GM12801 (cell line): Measurements from ENCODE around the gene AOX1.

ENCODE experiments used
- TF ChIP-seq, protein P1 (sequence below): IDR thresholded peaks from one replicate; pipeline ENCODE4 v1.5.1; 2011; ENCODE audit warnings: control low read depth; ENCODE audit not compliant: insufficient read length; ENCODE audit errors: extremely low read depth

AOX1 gene

GRCh38 chr2:200652158-200652557 lies 66.3 kb downstream of the AOX1 start:
- TF ChIP-seq, protein P1, sequence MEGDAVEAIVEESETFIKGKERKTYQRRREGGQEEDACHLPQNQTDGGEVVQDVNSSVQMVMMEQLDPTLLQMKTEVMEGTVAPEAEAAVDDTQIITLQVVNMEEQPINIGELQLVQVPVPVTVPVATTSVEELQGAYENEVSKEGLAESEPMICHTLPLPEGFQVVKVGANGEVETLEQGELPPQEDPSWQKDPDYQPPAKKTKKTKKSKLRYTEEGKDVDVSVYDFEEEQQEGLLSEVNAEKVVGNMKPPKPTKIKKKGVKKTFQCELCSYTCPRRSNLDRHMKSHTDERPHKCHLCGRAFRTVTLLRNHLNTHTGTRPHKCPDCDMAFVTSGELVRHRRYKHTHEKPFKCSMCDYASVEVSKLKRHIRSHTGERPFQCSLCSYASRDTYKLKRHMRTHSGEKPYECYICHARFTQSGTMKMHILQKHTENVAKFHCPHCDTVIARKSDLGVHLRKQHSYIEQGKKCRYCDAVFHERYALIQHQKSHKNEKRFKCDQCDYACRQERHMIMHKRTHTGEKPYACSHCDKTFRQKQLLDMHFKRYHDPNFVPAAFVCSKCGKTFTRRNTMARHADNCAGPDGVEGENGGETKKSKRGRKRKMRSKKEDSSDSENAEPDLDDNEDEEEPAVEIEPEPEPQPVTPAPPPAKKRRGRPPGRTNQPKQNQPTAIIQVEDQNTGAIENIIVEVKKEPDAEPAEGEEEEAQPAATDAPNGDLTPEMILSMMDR: no peak

- TF ChIP-seq, protein P1: no peak
Measured at GRCh38 chr2:200653021-200653420, 67.2 kb downstream of the AOX1 start.

DNA sequence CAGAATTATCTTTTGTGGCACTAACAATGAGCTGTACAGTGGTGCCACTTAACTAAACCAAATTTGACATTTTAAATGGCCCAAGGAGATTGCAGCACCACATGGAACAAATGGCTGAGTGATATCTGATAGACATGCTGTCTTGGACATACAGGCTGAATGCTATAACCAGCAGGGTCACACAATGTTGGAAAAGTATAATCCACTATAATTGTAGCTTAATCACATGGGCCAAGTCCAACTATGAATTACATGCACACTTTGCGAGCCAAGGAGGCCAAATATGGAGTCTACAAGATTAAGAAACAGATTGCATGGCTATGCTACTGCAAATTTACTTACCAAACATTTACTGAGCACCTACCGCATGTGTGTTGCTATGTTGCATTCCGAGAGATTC lies 69.0 kb downstream of the AOX1 start:
- TF ChIP-seq, protein P1: no peak

GRCh38 chr2:200655918-200656580 lies 70.2 kb downstream of the AOX1 start:
- TF ChIP-seq, protein P1: no peak

- TF ChIP-seq, protein P1: no peak
Measured at GRCh38 chr2:200658278-200658864, 72.6 kb downstream of the AOX1 start.

- TF ChIP-seq, protein P1: no peak
Measured at GRCh38 chr2:200659410-200659809, 73.6 kb downstream of the AOX1 start.

DNA sequence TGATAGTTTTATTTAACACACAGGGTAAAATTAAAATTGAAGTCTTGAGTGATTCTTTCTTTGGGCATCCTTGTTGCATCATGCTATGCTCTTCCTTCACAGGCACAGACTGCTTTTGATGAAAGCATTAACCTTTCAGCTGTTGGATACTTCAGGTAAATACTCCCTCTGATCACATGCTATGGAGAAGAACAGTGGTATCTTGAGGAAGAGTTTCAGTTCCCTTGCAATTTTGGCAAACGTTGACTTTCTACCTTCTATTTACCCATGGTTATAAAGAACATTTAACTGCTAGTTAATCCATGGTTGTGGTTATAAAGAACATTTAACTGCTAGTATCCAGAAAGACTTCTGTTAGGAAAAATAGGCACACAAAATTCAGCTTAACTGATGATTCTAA lies 75.7 kb downstream of the AOX1 start:
- TF ChIP-seq, protein P1: no peak
